DOHH2 (cell line): ENCODE measurements around the gene GADD45A.

Experiments used
- H3F3A ChIP-seq: fragments of 200-600 bp; sonication (generic), shearing (Covaris generic); 2 replicates; pipeline ENCODE4 v1.6.0; 2016; ENCODE audit warnings: antibody characterized with exemption, mild to moderate bottlenecking; ENCODE audit not compliant: control insufficient read depth, insufficient read depth
- H3K27ac ChIP-seq: fragments of 200-600 bp; sonication (generic); 2 replicates; pipeline ENCODE4 v1.5.1; 2014; ENCODE audit warnings: low read depth, mild to moderate bottlenecking, low read length, moderate library complexity
- H3K27me3 ChIP-seq: fragments of 200-600 bp; sonication (generic); 2 replicates; pipeline ENCODE4 v1.6.1; 2014; ENCODE audit warnings: mild to moderate bottlenecking, low read length, mixed read lengths; ENCODE audit not compliant: control insufficient read depth
- H3K36me3 ChIP-seq: fragments of 200-600 bp; sonication (generic); 2 replicates; pipeline ENCODE4 v1.6.1; 2014; ENCODE audit warnings: mild to moderate bottlenecking, low read length, moderate library complexity, mixed read lengths; ENCODE audit not compliant: control insufficient read depth
- H3K4me1 ChIP-seq: fragments of 200-600 bp; sonication (generic); 2 replicates; pipeline ENCODE4 v1.6.1; 2014; ENCODE audit warnings: mild to moderate bottlenecking, low read length, mixed read lengths; ENCODE audit not compliant: control insufficient read depth
- H3K4me2 ChIP-seq: fragments of 200-600 bp; sonication (generic); 2 replicates; pipeline ENCODE4 v1.6.0; 2014; ENCODE audit warnings: mild to moderate bottlenecking, low read length, moderate library complexity
- H3K4me3 ChIP-seq: fragments of 200-600 bp; sonication (generic); 2 replicates; pipeline ENCODE4 v1.5.1; 2014; ENCODE audit warnings: mild to moderate bottlenecking, low read length, mixed read lengths
- H3K79me2 ChIP-seq: fragments of 200-600 bp; sonication (generic); 2 replicates; pipeline ENCODE4 v1.6.1; 2014; ENCODE audit warnings: mild to moderate bottlenecking, low read length, mixed read lengths; ENCODE audit not compliant: control insufficient read depth
- H3K9me2 ChIP-seq: fragments of 200-600 bp; sonication (generic); replicated peaks from 2 replicates; pipeline ENCODE4 v1.6.1; 2014; ENCODE audit warnings: mild to moderate bottlenecking, low read length, mixed read lengths; ENCODE audit not compliant: control insufficient read depth
- H3K9me3 ChIP-seq: fragments of 200-600 bp; sonication (generic); 2 replicates; pipeline ENCODE4 v1.6.1; 2014; ENCODE audit warnings: antibody characterized with exemption, low read length, mixed read lengths; ENCODE audit not compliant: control insufficient read depth, insufficient read depth
- H4K20me1 ChIP-seq: fragments of 200-600 bp; sonication (generic); 2 replicates; pipeline ENCODE4 v1.6.0; 2014; ENCODE audit warnings: low read depth, mild to moderate bottlenecking, antibody characterized with exemption, low read length, moderate library complexity; ENCODE audit not compliant: control insufficient read depth, insufficient read depth
- EZH2phosphoT487 ChIP-seq: fragments of 200-600 bp; sonication (generic); IDR thresholded peaks from 2 replicates; pipeline ENCODE4 v1.6.1; 2017; ENCODE audit warnings: borderline replicate concordance, mild to moderate bottlenecking, antibody characterized with exemption, low read length, moderate library complexity, mixed read lengths
- TF ChIP-seq, protein P1 (sequence below): fragments of 200-600 bp; sonication (generic); IDR thresholded peaks from one replicate; pipeline ENCODE4 v1.5.1; 2014; ENCODE audit warnings: antibody characterized with exemption, mild to moderate bottlenecking, low read depth, low read length; ENCODE audit not compliant: poor library complexity, severe bottlenecking

GADD45A gene

DNA sequence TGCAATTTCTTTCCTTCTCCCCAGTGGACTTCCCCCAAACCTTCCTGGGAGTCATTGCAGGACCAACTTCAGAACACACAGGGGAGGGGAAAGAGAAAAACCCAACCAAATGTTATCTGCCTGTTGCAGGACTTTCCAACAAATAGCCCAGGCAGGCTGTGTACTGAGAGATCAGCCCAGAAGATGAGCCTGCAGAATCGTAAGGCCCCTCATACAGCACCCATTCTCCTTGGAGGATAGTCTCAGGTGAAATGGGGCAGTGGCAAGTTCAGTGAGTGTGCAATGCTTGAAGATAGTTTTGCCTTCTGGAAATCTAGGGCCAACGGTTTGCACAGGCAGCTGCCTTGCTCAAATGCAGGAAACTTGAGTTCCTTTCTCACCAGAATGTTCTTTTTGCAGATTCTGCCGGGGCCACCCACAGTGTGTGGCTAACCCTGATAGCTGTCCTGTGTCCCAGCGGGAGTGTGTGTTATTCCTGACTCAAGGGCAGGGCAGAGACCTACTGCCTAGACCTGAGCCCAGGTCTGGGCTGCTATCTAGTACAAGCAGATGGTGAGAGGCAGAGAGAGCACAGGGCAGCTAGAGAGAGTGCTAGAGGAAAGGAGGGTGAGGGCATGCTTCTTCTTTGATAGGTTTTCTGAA lies 48.8 kb downstream of the GADD45A start:
- Histone ChIP-seq H3K4me2 (peak overlapping the region; percentile 97), H3K4me3 (peak overlapping the region; percentile 49), H3K9me2 (no peaks in the 10 kb centered on the region)

GRCh38 chr1:67734323-67734690 lies 49.3 kb downstream of the GADD45A start:
- Histone ChIP-seq H3K4me1 (peaks cover 55% of the 10 kb centered on the region), H4K20me1 (no peaks in the 10 kb centered on the region), H3K79me2 (no peaks in the 10 kb centered on the region), H3K4me3 (peak overlapping the region; percentile 49), H3K27ac (peak overlapping the region; percentile 89), H3K4me2 (peak overlapping the region; percentile 97), H3K9me2 (no peaks in the 10 kb centered on the region), H3F3A (peaks cover 15% of the 10 kb centered on the region), H3K36me3 (no peaks in the 10 kb centered on the region; the same call in 1 of the 2 replicates), H3K27me3 (no peaks in the 10 kb centered on the region), H3K9me3 (no peaks in the 10 kb centered on the region)
- no peak for TF ChIP-seq EZH2phosphoT487
- TF ChIP-seq, protein P1, sequence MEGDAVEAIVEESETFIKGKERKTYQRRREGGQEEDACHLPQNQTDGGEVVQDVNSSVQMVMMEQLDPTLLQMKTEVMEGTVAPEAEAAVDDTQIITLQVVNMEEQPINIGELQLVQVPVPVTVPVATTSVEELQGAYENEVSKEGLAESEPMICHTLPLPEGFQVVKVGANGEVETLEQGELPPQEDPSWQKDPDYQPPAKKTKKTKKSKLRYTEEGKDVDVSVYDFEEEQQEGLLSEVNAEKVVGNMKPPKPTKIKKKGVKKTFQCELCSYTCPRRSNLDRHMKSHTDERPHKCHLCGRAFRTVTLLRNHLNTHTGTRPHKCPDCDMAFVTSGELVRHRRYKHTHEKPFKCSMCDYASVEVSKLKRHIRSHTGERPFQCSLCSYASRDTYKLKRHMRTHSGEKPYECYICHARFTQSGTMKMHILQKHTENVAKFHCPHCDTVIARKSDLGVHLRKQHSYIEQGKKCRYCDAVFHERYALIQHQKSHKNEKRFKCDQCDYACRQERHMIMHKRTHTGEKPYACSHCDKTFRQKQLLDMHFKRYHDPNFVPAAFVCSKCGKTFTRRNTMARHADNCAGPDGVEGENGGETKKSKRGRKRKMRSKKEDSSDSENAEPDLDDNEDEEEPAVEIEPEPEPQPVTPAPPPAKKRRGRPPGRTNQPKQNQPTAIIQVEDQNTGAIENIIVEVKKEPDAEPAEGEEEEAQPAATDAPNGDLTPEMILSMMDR = no peak

More for the DNA sequence above, 48.8 kb downstream of the GADD45A start:
- TF ChIP-seq, protein P1 = no peak
- no peak for TF ChIP-seq EZH2phosphoT487
- no peaks in the 10 kb centered on the region for H3K79me2 ChIP-seq
- no peaks in the 10 kb centered on the region for H4K20me1 ChIP-seq
- no peaks in the 10 kb centered on the region for H3K27me3 ChIP-seq
- H3F3A ChIP-seq = peaks cover 15% of the 10 kb centered on the region
- no peaks in the 10 kb centered on the region; the same call in 1 of the 2 replicates for H3K36me3 ChIP-seq
- peaks cover 55% of the 10 kb centered on the region for H3K4me1 ChIP-seq
- no peaks in the 10 kb centered on the region for H3K9me3 ChIP-seq
- H3K27ac ChIP-seq = peak overlapping the region; percentile 89

- Histone ChIP-seq H3K4me1 (peaks cover 55% of the 10 kb centered on the region), H3F3A (peaks cover 15% of the 10 kb centered on the region), H3K27me3 (no peaks in the 10 kb centered on the region), H3K4me2 (peak overlapping the region; percentile 97), H4K20me1 (no peaks in the 10 kb centered on the region), H3K79me2 (no peaks in the 10 kb centered on the region), H3K36me3 (no peaks in the 10 kb centered on the region; the same call in 1 of the 2 replicates), H3K4me3 (peak overlapping the region; percentile 74), H3K9me3 (no peaks in the 10 kb centered on the region), H3K9me2 (no peaks in the 10 kb centered on the region), H3K27ac (peak overlapping the region; percentile 89)
- TF ChIP-seq, protein P1 = no peak
- TF ChIP-seq EZH2phosphoT487 = no peak
Observed at GRCh38 chr1:67735206-67735605, 50.2 kb downstream of the GADD45A start.
